ENCODE results near the gene AGAP6.
"Not testable (repeated sequence)": the region's sequence is repeated elsewhere in the genome, so short reads cannot be mapped to it uniquely, and the experiment has no call there.

GRCh38 chr10:49970331-49970857 is 17.8 kb upstream of the AGAP6 start:
- TF ChIP-seq TAF1 (IDR thresholded peaks at IDR 0.05; ENCODE audit: low read depth, low read length); POU2F2 (IDR thresholded peaks at IDR 0.05; ENCODE audit: low read depth, low read length); PAX5 (IDR thresholded peaks at IDR 0.05; ENCODE audit: insufficient read depth, low read length, severe bottlenecking); POLR2AphosphoS5 (IDR thresholded peaks at IDR 0.05; ENCODE audit: low read depth, low read length); POLR2A (IDR thresholded peaks at IDR 0.05; ENCODE audit: low read depth, low read length): not testable (repeated sequence)

Measured in GM12891 (cell line).